GM23248 (cell line): ENCODE results near the gene VPS35L. TPM values are rescaled to one million over a fixed set of nuclear protein-coding genes. Genes with fewer than 3 reads are reported as not detected.

Experiments used
- DNase-seq: peaks from one replicate; pipeline ENCODE4 v3.0.0-alpha.2; 2015
- H2AFZ ChIP-seq: fragments of 200-600 bp; sonication (generic); 2 replicates; pipeline ENCODE4 v1.6.1; 2016; ENCODE audit warnings: antibody characterized with exemption
- H3F3A ChIP-seq: fragments of 200-600 bp; sonication (generic); 2 replicates; pipeline ENCODE4 v1.6.1; 2016; ENCODE audit warnings: mild to moderate bottlenecking, antibody characterized with exemption, mixed run types; ENCODE audit not compliant: insufficient read depth
- H3K27ac ChIP-seq: fragments of 200-600 bp; sonication (generic); 2 replicates; pipeline ENCODE4 v1.5.1; 2016; ENCODE audit warnings: mild to moderate bottlenecking
- H3K27me3 ChIP-seq: fragments of 200-600 bp; sonication (generic); replicated peaks from 2 replicates; pipeline ENCODE4 v1.6.1; 2016; ENCODE audit warnings: mild to moderate bottlenecking; ENCODE audit not compliant: insufficient read depth
- H3K36me3 ChIP-seq: fragments of 200-600 bp; sonication (generic); 2 replicates; pipeline ENCODE4 v1.6.1; 2016; ENCODE audit warnings: low read depth, mild to moderate bottlenecking
- H3K4me1 ChIP-seq: fragments of 200-600 bp; sonication (generic); 2 replicates; pipeline ENCODE4 v1.6.1; 2016; ENCODE audit warnings: mild to moderate bottlenecking; ENCODE audit not compliant: insufficient read depth
- H3K4me2 ChIP-seq: fragments of 200-600 bp; sonication (generic); one replicate; pipeline ENCODE4 v1.6.1; 2016; ENCODE audit warnings: mild to moderate bottlenecking; ENCODE audit not compliant: unreplicated experiment
- H3K4me3 ChIP-seq: fragments of 200-600 bp; sonication (generic); 2 replicates; pipeline ENCODE4 v1.5.1; 2016; ENCODE audit warnings: mild to moderate bottlenecking
- H3K79me2 ChIP-seq: fragments of 200-600 bp; sonication (generic); 2 replicates; pipeline ENCODE4 v1.6.1; 2016; ENCODE audit warnings: mild to moderate bottlenecking; ENCODE audit not compliant: insufficient read depth
- H3K9ac ChIP-seq: fragments of 200-600 bp; sonication (generic); 2 replicates; pipeline ENCODE4 v1.6.1; 2016; ENCODE audit warnings: mild to moderate bottlenecking
- H3K9me2 ChIP-seq: fragments of 200-600 bp; sonication (generic); 2 replicates; pipeline ENCODE4 v1.6.1; 2016; ENCODE audit warnings: mixed run types, mild to moderate bottlenecking, moderate library complexity; ENCODE audit not compliant: insufficient read depth
- H3K9me3 ChIP-seq: fragments of 200-600 bp; sonication (generic); one replicate; pipeline ENCODE4 v1.6.1; 2017; ENCODE audit warnings: low read depth
- H4K20me1 ChIP-seq: fragments of 200-600 bp; sonication (generic); 2 replicates; pipeline ENCODE4 v1.6.0; 2016; ENCODE audit not compliant: insufficient read depth
- EZH2 ChIP-seq: fragments of 200-600 bp; sonication (generic); IDR thresholded peaks from 2 replicates; pipeline ENCODE4 v1.6.1; 2018; ENCODE audit warnings: antibody characterized with exemption, mild to moderate bottlenecking; ENCODE audit not compliant: insufficient read depth, poor library complexity, severe bottlenecking
- EZH2phosphoT487 ChIP-seq: fragments of 200-600 bp; sonication (generic); IDR thresholded peaks from 2 replicates; pipeline ENCODE4 v1.6.1; 2018; ENCODE audit warnings: antibody characterized with exemption, moderate library complexity, mild to moderate bottlenecking, low read depth; ENCODE audit not compliant: insufficient read depth
- WGBS, 2 experiments: methylation state at CpG; one replicate each; pipeline ENCODE4 v1.1.6; 2015 to 2017; ENCODE audit warnings: low lambda C conversion rate in 2 of 2, low coverage in 1 of 2; ENCODE audit errors: missing lambda C conversion rate in 2 of 2; 5-methylcytosine and 5-hydroxymethylcytosine counted together
- in situ Hi-C: fragments of 300-500 bp; cut with MboI; formaldehyde crosslinking; loops from 2 replicates; pipeline ENCODE4 v1.15.0; 2020
- polyA plus RNA-seq: library from polyadenylated mRNA; unstranded; fragments of >200 nt; fragmentation: Nextera tagmentation; extraction: Ambion mirVana; gene quantifications from 2 replicates; pipeline ENCODE4 v1.2.1, GENCODE V29; 2016
- total RNA-seq: library from RNA; depleted of rRNA; stranded (reverse); fragments of >200 nt; shearing (Covaris generic); gene quantifications from 2 replicates; pipeline ENCODE4 v1.2.3, GENCODE V29; 2014

The VPS35L gene
- total and polyA plus RNA-seq, 2 experiments from 2014 or later, result 19.9 to 58.2 TPM

GRCh38 chr16:19705843-19706242 lies 150.3 kb downstream of the VPS35L start:
- H3K4me1 ChIP-seq, result peaks cover 15% of the 10 kb centered on the region
- no peaks in the 10 kb centered on the region for H3K9me2 ChIP-seq
- no peaks in the 10 kb centered on the region for H3K36me3 ChIP-seq
- no peaks in the 10 kb centered on the region for H4K20me1 ChIP-seq
- WGBS, 2 experiments, result 91 to 98% methylated on average over 5 of the region's 5 CpGs
- no peak overlapping the region for H3K9ac ChIP-seq
- no peak overlapping the region for H2AFZ ChIP-seq
- no peak for TF ChIP-seq EZH2
- no peaks in the 10 kb centered on the region for H3K9me3 ChIP-seq
- no peak overlapping the region for H3K4me2 ChIP-seq
- no peak overlapping the region for H3K27ac ChIP-seq
- H3K79me2 ChIP-seq, result peaks cover 12% of the 10 kb centered on the region; the same call in 1 of the 2 replicates
- H3K4me3 ChIP-seq, result no peak overlapping the region
- H3F3A ChIP-seq, result peaks cover 10% of the 10 kb centered on the region
- no peak for DNase-seq
- in situ Hi-C loops, result no loop called here
- H3K27me3 ChIP-seq, result no peaks in the 10 kb centered on the region

- no peaks in the 10 kb centered on the region for H3K27me3 ChIP-seq
- peaks cover 3% of the 10 kb centered on the region; the same call in 1 of the 2 replicates for H3F3A ChIP-seq
- DNase-seq, result no peak
- no peak overlapping the region for H3K4me2 ChIP-seq
- no peaks in the 10 kb centered on the region for H3K36me3 ChIP-seq
- H3K4me3 ChIP-seq, result no peak overlapping the region
- H3K9me2 ChIP-seq, result no peaks in the 10 kb centered on the region
- H3K4me1 ChIP-seq, result peaks cover 8% of the 10 kb centered on the region
- H3K9ac ChIP-seq, result no peak overlapping the region
- H3K9me3 ChIP-seq, result no peaks in the 10 kb centered on the region
- no peak overlapping the region for H2AFZ ChIP-seq
- no peaks in the 10 kb centered on the region for H4K20me1 ChIP-seq
- peaks cover 14% of the 10 kb centered on the region for H3K79me2 ChIP-seq
- WGBS, 2 experiments, result 97 to 98% methylated on average over 15 of the region's 15 CpGs
- in situ Hi-C loops, result no loop called here
- TF ChIP-seq EZH2phosphoT487 (no peak), EZH2 (no peak)
- no peak overlapping the region for H3K27ac ChIP-seq
Observed at GRCh38 chr16:19706846-19707245, 151.3 kb downstream of the VPS35L start.

GRCh38 chr16:19707569-19708295 lies 152.2 kb downstream of the VPS35L start:
- no peaks in the 10 kb centered on the region for H3K36me3 ChIP-seq

GRCh38 chr16:19708296-19709205 lies 153.0 kb downstream of the VPS35L start:
- in situ Hi-C loops, result no loop called here

More at GRCh38 chr16:19707569-19708295, 152.2 kb downstream of the VPS35L start:
- H3K9me2 ChIP-seq, result no peaks in the 10 kb centered on the region
- H3F3A ChIP-seq, result peaks cover 3% of the 10 kb centered on the region; the same call in 1 of the 2 replicates
- no peaks in the 10 kb centered on the region for H4K20me1 ChIP-seq
- H3K27ac ChIP-seq, result no peak overlapping the region
- in situ Hi-C loops, result no loop called here
- peaks cover 8% of the 10 kb centered on the region for H3K4me1 ChIP-seq
- H3K27me3 ChIP-seq, result no peaks in the 10 kb centered on the region
- no peak overlapping the region for H3K4me2 ChIP-seq
- no peak for TF ChIP-seq EZH2phosphoT487
- no peak for TF ChIP-seq EZH2
- no peak overlapping the region for H3K9ac ChIP-seq
- no peak overlapping the region for H3K4me3 ChIP-seq
- H3K9me3 ChIP-seq, result no peaks in the 10 kb centered on the region
- H2AFZ ChIP-seq, result no peak overlapping the region
- DNase-seq, result no peak
- peaks cover 16% of the 10 kb centered on the region; the same call in 1 of the 2 replicates for H3K79me2 ChIP-seq
- WGBS, 2 experiments, result 90 to 93% methylated on average over 11 to 22 of the region's 22 CpGs

More at GRCh38 chr16:19708296-19709205, 153.0 kb downstream of the VPS35L start:
- TF ChIP-seq EZH2phosphoT487, result no peak
- no peak for TF ChIP-seq EZH2
- DNase-seq, result no peak
- Histone ChIP-seq H3K36me3 (no peaks in the 10 kb centered on the region; the same call in 1 of the 2 replicates), H3K27me3 (no peaks in the 10 kb centered on the region), H3K4me3 (no peak overlapping the region), H3K9me3 (no peaks in the 10 kb centered on the region), H4K20me1 (no peaks in the 10 kb centered on the region), H3K9ac (no peak overlapping the region), H2AFZ (no peak overlapping the region), H3K27ac (no peak overlapping the region), H3F3A (peaks cover 3% of the 10 kb centered on the region; the same call in 1 of the 2 replicates), H3K4me2 (no peak overlapping the region), H3K4me1 (peaks cover 8% of the 10 kb centered on the region), H3K79me2 (peaks cover 15% of the 10 kb centered on the region; the same call in 1 of the 2 replicates), H3K9me2 (no peaks in the 10 kb centered on the region)
- 71% methylated on average over 16 to 18 of the region's 18 CpGs for WGBS, 2 experiments
